ENCODE measurements around the gene C1orf115.

- no peak for TF ChIP-seq SIN3A (IDR thresholded peaks at IDR 0.05; ENCODE audit: borderline replicate concordance in 2 of 2, control insufficient read depth in 1 of 2, low read depth in 2 of 2, low read length in 2 of 2)
- TF ChIP-seq POLR2H (tag; IDR thresholded peaks at IDR 0.05; ENCODE audit: low read depth): no peak
Observed at GRCh38 chr1:220681220-220681880, 8.8 kb upstream of the C1orf115 start.
